Stimulated activated CD4-positive, alpha-beta T cell treated with anti-CD3 and anti-CD28 coated beads, Interleukin-15, amount 100 ng/mL, for 24 hours (primary cell): ENCODE results near the gene VAV2.

Experiments
- DNase-seq: peaks from one replicate; pipeline ENCODE4 v3.0.0-alpha.2; 2020

Gene VAV2

GRCh38 chr9:133991964-133992779 is at the start of gene VAV2:
Gene VAV2, minus strand, starts transcription at chr9:133992324. Its CDS starts 46 bp downstream, at chr9:133992278.
- DNase-seq = peak; percentile 75

GRCh38 chr9:134041649-134041962 is 49.5 kb upstream of the VAV2 start:
- no peak for DNase-seq

GRCh38 chr9:134040781-134041648 is 48.9 kb upstream of the VAV2 start:
- no peak for DNase-seq

- DNase-seq = no peak
Observed at GRCh38 chr9:134040176-134040565, 48.0 kb upstream of the VAV2 start.

GRCh38 chr9:134039386-134040175 is 47.5 kb upstream of the VAV2 start:
- no peak for DNase-seq

- DNase-seq = no peak
Observed at GRCh38 chr9:134037641-134038040, 45.5 kb upstream of the VAV2 start.

- no peak for DNase-seq
Observed at GRCh38 chr9:134036130-134036529, 44.0 kb upstream of the VAV2 start.

- DNase-seq = no peak
Observed at GRCh38 chr9:134035041-134036039, 43.2 kb upstream of the VAV2 start.

- DNase-seq = no peak
Observed at GRCh38 chr9:134034215-134035040, 42.3 kb upstream of the VAV2 start.

GRCh38 chr9:134033516-134034214 is 41.5 kb upstream of the VAV2 start:
- DNase-seq = no peak

GRCh38 chr9:134032456-134033222 is 40.5 kb upstream of the VAV2 start:
- no peak for DNase-seq

GRCh38 chr9:134031783-134032182 is 39.7 kb upstream of the VAV2 start:
- no peak for DNase-seq

- no peak for DNase-seq
Observed at GRCh38 chr9:134030821-134031470, 38.8 kb upstream of the VAV2 start.

GRCh38 chr9:134029248-134030226 is 37.4 kb upstream of the VAV2 start:
- no peak for DNase-seq

GRCh38 chr9:134028575-134029247 is 36.6 kb upstream of the VAV2 start:
- no peak for DNase-seq

GRCh38 chr9:134028076-134028475 is 36.0 kb upstream of the VAV2 start:
- DNase-seq = no peak

GRCh38 chr9:134027561-134027960 is 35.4 kb upstream of the VAV2 start:
- DNase-seq = no peak
